Heart left ventricle (tissue), 16 donors: ENCODE measurements around the gene XPNPEP3. TPM values are rescaled to one million over a fixed set of nuclear protein-coding genes. Genes with fewer than 3 reads are reported as not detected.

Experiments
- ATAC-seq, 4 donors: fragments of 200-7000 bp; cut with Tn5 transposase; one replicate each; pipeline ENCODE4 v1.9.1; 2020 to 2022; ENCODE audit warnings: moderate library complexity in 4 of 4, mild to moderate bottlenecking in 3 of 4, moderate number of reproducible peaks in 1 of 4
- DNase-seq, 5 donors: peaks; one replicate each; pipeline ENCODE4 v3.0.0-alpha.2; 2020
- H3K27ac ChIP-seq, 12 donors: fragments of 200-600 bp; sonication (generic) in 4 of 12; one replicate each; pipeline versions ENCODE4 v1.5.0 to v1.8.0; 2016 to 2022; ENCODE audit warnings: mild to moderate bottlenecking in 2 of 12
- H3K27me3 ChIP-seq, 9 donors: fragments of 200-600 bp; sonication (generic) in 2 of 9; one replicate each; pipeline versions ENCODE4 v1.5.1 to v1.8.0; 2016 to 2022; ENCODE audit warnings: mild to moderate bottlenecking in 3 of 9
- H3K36me3 ChIP-seq, 9 donors: fragments of 200-600 bp; sonication (generic) in 2 of 9; one replicate each; pipeline versions ENCODE4 v1.5.0 to v1.8.0; 2018 to 2022; ENCODE audit warnings: mild to moderate bottlenecking in 2 of 9
- H3K4me1 ChIP-seq, 12 donors: fragments of 200-600 bp; sonication (generic) in 4 of 12; one replicate each; pipeline versions ENCODE4 v1.5.0 to v1.8.0; 2016 to 2022; ENCODE audit warnings: mild to moderate bottlenecking in 3 of 12
- H3K4me3 ChIP-seq, 12 donors: fragments of 200-600 bp; sonication (generic) in 4 of 12; one replicate each; pipeline versions ENCODE4 v1.5.0 to v1.8.0; 2017 to 2022; ENCODE audit warnings: mild to moderate bottlenecking in 9 of 12, moderate library complexity in 4 of 12
- H3K9me3 ChIP-seq, 12 donors: fragments of 200-600 bp; sonication (generic) in 4 of 12; one replicate each; pipeline versions ENCODE4 v1.5.0 to v1.8.0; 2016 to 2022; ENCODE audit warnings: mild to moderate bottlenecking in 1 of 12
- CTCF ChIP-seq, 12 donors: fragments of 200-600 bp; sonication (generic) in 4 of 12; IDR thresholded peaks; one replicate each; pipeline versions ENCODE4 v1.5.0 to v1.8.0; 2018 to 2022; ENCODE audit warnings: antibody characterized with exemption in 12 of 12, mild to moderate bottlenecking in 5 of 12
- POLR2A ChIP-seq, 2 donors: fragments of 450-650 bp; IDR thresholded peaks; one replicate each; pipeline ENCODE4 v1.6.1; 2017; ENCODE audit warnings: antibody characterized with exemption in 2 of 2, mild to moderate bottlenecking in 2 of 2, moderate library complexity in 2 of 2
- WGBS, 4 donors: extraction: QIAGEN DNeasy Blood & Tissue Kit in 2 of 4; methylation state at CpG; one replicate each; pipeline versions ENCODE4 v1.1.5 to v1.1.7; 2013 to 2018; 5-methylcytosine and 5-hydroxymethylcytosine counted together
- intact Hi-C, 10 donors: fragments of 100-400 bp; cut with DNase I; formaldehyde crosslinking; loops; one replicate each; pipeline versions ENCODE4 v1.11.1 to v1.14.2; 2022
- microRNA-seq, 4 donors: library from miRNA; unstranded; fragments of <30 nt; microRNA quantifications; one replicate each; pipeline versions ENCODE4 to v1.2.0, GENCODE V29; 2017 to 2020
- polyA plus RNA-seq, 2 donors: library from polyadenylated mRNA; stranded (reverse); fragments of 200-250 nt; gene quantifications; one replicate each; pipeline ENCODE4 v1.2.3, GENCODE V29; 2013
- total RNA-seq, 9 donors: library from RNA; depleted of rRNA in 2 of 9; stranded (reverse); fragments of >200 nt in 2 of 9; fragmentation: NEBNext Ultra II Directional in 3 of 9; extraction: Animal tissue kit (Norgen Biotek cat#: 25700) in 3 of 9; gene quantifications; one replicate each; pipeline versions ENCODE4 v1.1.0 to v1.2.4, GENCODE V29; 2016 to 2023
- donor health status: ischemic (EF 13 %, LVEDD 7.1; RV severe dilation, severe dysfunction).
- donor health status: healthy with polysubstance abuse.
- donor health status: DM: no; HTN: yes; CAD: no.
- donor health status: DM: no; HTN: no; CAD: no.
- donor health status: ischemic (EF 25% LVEDD 6.9; RV normal size, moderate dysfunction).
- donor health status: ischemic (EF 25% LVEDD 5.7; RV mildly dilated, moderate dysfunction).
- donor health status: healthy.
- donor health status: DM: yes; HTN: yes; CAD: no.
- donor health status: ischemic (EF 35%, LVEDD 5.7; RV mildly dilated, moderate dysfunction).
- donor health status: nonischemic (EF 11% LVEDD 7.7; RV severe dilation, severe dysfunction).
- donor health status: DM: yes; HTN: yes; CAD: no.
- donor health status: PGD.
- donor health status: ischemic (EF 29% LVEDD 5.4; RV normal size, mild dysfunction).
- donor health status: nonischemic (EF 23%, LVEDD 6.1; RV moderate dilation, normal function).

Gene XPNPEP3
- total and polyA plus RNA-seq, 11 donors, result 5.1 to 37.9 (median 22.5) TPM

- no peaks in the 10 kb centered on the region for H3K9me3 ChIP-seq
- 70 to 81% (median 75%) methylated on average over 1 of the region's 1 CpG for WGBS, 4 donors
- DNase-seq (no peak), ATAC-seq (no peak)
- peaks cover 0 to 33% (median 26%) of the 10 kb centered on the region in 9 donors for H3K36me3 ChIP-seq
- intact Hi-C loops, result no loop called here
- H3K4me3 ChIP-seq, result no peak overlapping the region
- no peak overlapping the region for H3K27ac ChIP-seq
- TF ChIP-seq POLR2A (IDR thresholded peaks at IDR 0.05), result no peak
- no peak for TF ChIP-seq CTCF (IDR thresholded peaks at IDR 0.05)
- H3K27me3 ChIP-seq, result no peaks in the 10 kb centered on the region
- H3K4me1 ChIP-seq, result no peaks in the 10 kb centered on the region
Observed at GRCh38 chr22:40975366-40975765, 118.4 kb downstream of the XPNPEP3 start.

- Histone ChIP-seq H3K36me3 (peaks cover 0 to 16% (median 13%) of the 10 kb centered on the region in 9 donors), H3K27me3 (no peaks in the 10 kb centered on the region), H3K27ac (no peak overlapping the region), H3K4me3 (no peak overlapping the region), H3K4me1 (no peaks in the 10 kb centered on the region), H3K9me3 (no peaks in the 10 kb centered on the region)
- TF ChIP-seq CTCF (IDR thresholded peaks at IDR 0.05) (no peak), POLR2A (IDR thresholded peaks at IDR 0.05) (no peak)
- ATAC-seq (no peak), DNase-seq (no peak)
- 82 to 90% (median 85%) methylated on average over 15 to 18 of the region's 18 CpGs for whole genome bisulfite sequencing, 4 donors
- intact Hi-C loops, result no loop called here
Observed at GRCh38 chr22:40976866-40977700, 120.1 kb downstream of the XPNPEP3 start.

- H3K27me3 ChIP-seq, result no peaks in the 10 kb centered on the region
- no peak for DNase-seq
- no peak overlapping the region for H3K27ac ChIP-seq
- H3K9me3 ChIP-seq, result no peaks in the 10 kb centered on the region
- peaks cover 0 to 9% (median under 1%) of the 10 kb centered on the region in 12 donors for H3K4me1 ChIP-seq
- no peaks in the 10 kb centered on the region for H3K36me3 ChIP-seq
- no peak for TF ChIP-seq POLR2A (IDR thresholded peaks at IDR 0.05)
- TF ChIP-seq CTCF (IDR thresholded peaks at IDR 0.05), result no peak
- 97 to 98% (median 97%) methylated on average over 7 of the region's 7 CpGs for WGBS, 4 donors
- ATAC-seq, result no peak
- intact Hi-C loops, result no loop called here
- H3K4me3 ChIP-seq, result no peak overlapping the region
Observed at GRCh38 chr22:40979198-40979597, 122.2 kb downstream of the XPNPEP3 start.

- WGBS, 4 donors, result 66 to 70% (median 70%) methylated on average over 8 of the region's 8 CpGs
- ATAC-seq, result no peak
- H3K9me3 ChIP-seq, result no peaks in the 10 kb centered on the region
- TF ChIP-seq POLR2A (IDR thresholded peaks at IDR 0.05) (no peak), CTCF (IDR thresholded peaks at IDR 0.05) (no peak)
- no peak overlapping the region for H3K27ac ChIP-seq
- H3K27me3 ChIP-seq, result no peaks in the 10 kb centered on the region
- intact Hi-C loops, result loop anchor here in 1 of 10 donors (2.0 kb wide), 1 partner anchor 39 kb away; no protein-coding TSS in a partner anchor
- no peaks in the 10 kb centered on the region for H3K36me3 ChIP-seq
- H3K4me1 ChIP-seq, result peaks cover 0 to 9% (median under 1%) of the 10 kb centered on the region in 12 donors
- DNase-seq, result no peak
- no peak overlapping the region for H3K4me3 ChIP-seq
Observed at GRCh38 chr22:40979871-40980270, 122.9 kb downstream of the XPNPEP3 start.

Small RNA genes within 50 kb of the gene (microRNA-seq; reads per million reads assigned to microRNA genes)
- 0.41 to 1.2 (median 0.77) reads per million in 4 donors for gene MIR4766

Other genes starting within 250 kb of the XPNPEP3 start
- 10 to 100 TPM; 14.0 to 52.6 (median 28.4) TPM for gene MRTFA, start 220.4 kb upstream of the XPNPEP3 start, total RNA-seq
- gene MRTFA, start 220.4 kb upstream of the XPNPEP3 start, polyA plus RNA-seq, result 10 to 100 TPM; 16.0 to 26.9 TPM
- gene MCHR1, start 177.7 kb upstream of the XPNPEP3 start, total RNA-seq, result under 1 TPM in 5 of 9 donors, not detected in 4; 0.09 to 0.96 (median 0.45) TPM
- under 1 TPM; 0.23 to 0.35 TPM for gene MCHR1, start 177.7 kb upstream of the XPNPEP3 start, polyA plus RNA-seq
- gene SLC25A17, start 37.8 kb upstream of the XPNPEP3 start, total RNA-seq, result 1 to 10 TPM; 2.3 to 7.6 (median 4.0) TPM
- gene SLC25A17, start 37.8 kb upstream of the XPNPEP3 start, polyA plus RNA-seq, result 1 to 10 TPM; 3.0 to 9.6 TPM
- 100 to 1,000 TPM; 108 to 231 (median 205) TPM for gene ST13, start 509 bp upstream of the XPNPEP3 start, total RNA-seq
- 100 to 1,000 TPM in 1 of 2 donors, 10 to 100 TPM in 1; 40.0 to 155 TPM for gene ST13, start 509 bp upstream of the XPNPEP3 start, polyA plus RNA-seq
- not detected for gene DNAJB7, start 5.0 kb downstream of the XPNPEP3 start, total RNA-seq
- not detected for gene DNAJB7, start 5.0 kb downstream of the XPNPEP3 start, polyA plus RNA-seq
- 10 to 100 TPM; 44.1 to 76.2 (median 59.9) TPM for gene RBX1, start 94.2 kb downstream of the XPNPEP3 start, total RNA-seq
- gene RBX1, start 94.2 kb downstream of the XPNPEP3 start, polyA plus RNA-seq, result 100 to 1,000 TPM; 102 to 119 TPM
- gene EP300, start 235.4 kb downstream of the XPNPEP3 start, total RNA-seq, result 10 to 100 TPM; 21.1 to 58.0 (median 39.5) TPM
- 10 to 100 TPM; 11.4 to 14.9 TPM for gene EP300, start 235.4 kb downstream of the XPNPEP3 start, polyA plus RNA-seq